NCI-H2107 (cell line): ENCODE results near the gene SLC26A3.

Experiments
- DNase-seq: peaks from one replicate; lab custom pipeline; 2025; lab: John Stamatoyannopoulos, UW

Gene SLC26A3

DNA sequence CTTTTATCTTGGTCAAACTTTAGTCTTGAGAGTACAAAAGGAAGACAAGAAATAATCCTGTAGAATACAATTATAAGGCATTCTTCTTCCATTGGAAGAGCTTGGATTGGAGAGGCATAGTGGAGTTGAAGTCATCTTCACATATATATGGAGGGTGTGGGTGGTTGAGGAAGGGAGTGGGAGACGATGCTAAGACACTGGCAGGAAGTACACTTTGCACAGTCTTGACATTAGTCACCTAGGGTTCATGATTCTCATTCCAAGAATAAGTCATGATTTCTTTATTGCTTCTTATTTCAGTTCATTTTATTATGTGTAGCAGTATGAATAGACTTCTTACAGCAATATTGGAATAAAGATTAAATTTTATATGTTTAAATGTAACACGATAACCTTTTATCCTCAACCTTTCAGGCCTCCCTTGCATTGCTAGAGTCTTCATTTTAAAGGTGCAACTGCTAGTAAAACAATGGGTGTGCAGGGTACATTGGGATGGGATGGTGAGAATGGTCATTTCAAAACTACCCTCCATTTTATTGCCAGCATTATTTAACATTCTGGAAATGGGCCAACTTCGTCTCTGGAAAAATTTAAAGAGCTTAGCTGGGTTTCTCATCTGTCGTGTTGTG, 12.3 kb upstream of the SLC26A3 start:
- no peak for DNase-seq

DNA sequence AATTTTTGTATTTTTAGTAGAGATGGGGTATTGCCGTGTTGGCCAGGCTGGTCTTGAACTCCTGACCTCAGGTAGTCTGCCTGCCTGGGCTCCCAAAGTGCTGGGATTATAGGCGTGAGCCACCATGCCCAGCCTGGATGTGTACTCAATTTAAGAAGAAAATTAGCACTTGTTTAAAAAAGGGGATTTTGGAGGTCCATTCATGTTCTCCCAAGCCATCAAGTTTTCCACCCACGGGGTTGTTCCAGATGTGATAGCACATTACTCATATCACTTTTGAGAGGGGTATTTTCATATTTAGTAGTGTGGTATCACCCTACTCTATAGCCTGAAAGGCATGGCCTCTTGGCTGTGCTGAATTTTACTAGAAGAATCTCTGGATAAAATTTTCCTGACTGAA, 10.5 kb upstream of the SLC26A3 start:
- no peak for DNase-seq

DNA sequence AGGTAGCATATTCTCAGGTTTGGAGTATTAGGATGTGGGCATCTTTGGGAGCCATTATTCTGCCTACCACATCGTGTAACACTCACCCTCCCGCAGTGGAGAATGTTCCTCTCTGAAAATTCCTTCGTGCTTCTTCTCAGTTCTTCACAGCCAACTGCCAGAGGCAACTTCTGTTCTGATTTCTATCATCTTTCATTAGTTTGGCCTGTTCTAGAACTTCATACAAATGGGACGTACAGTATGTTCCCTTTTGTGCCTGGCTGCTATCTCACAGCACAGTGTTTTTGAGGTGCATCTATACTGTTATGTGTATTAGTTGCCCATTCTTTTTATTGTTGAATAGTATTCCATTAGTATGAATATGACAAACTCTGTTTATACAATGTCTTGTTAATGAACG, 8.9 kb upstream of the SLC26A3 start:
- DNase-seq, result no peak

- no peak for DNase-seq
Observed at GRCh38 chr7:107810626-107811025, 7.6 kb upstream of the SLC26A3 start.

- DNase-seq, result no peak
Observed at GRCh38 chr7:107809179-107809578, 6.2 kb upstream of the SLC26A3 start.

- DNase-seq, result no peak
Observed at GRCh38 chr7:107799647-107800264, 3.3 kb downstream of the SLC26A3 start.

- no peak for DNase-seq
Observed at GRCh38 chr7:107792364-107792763, 10.7 kb downstream of the SLC26A3 start.

DNA sequence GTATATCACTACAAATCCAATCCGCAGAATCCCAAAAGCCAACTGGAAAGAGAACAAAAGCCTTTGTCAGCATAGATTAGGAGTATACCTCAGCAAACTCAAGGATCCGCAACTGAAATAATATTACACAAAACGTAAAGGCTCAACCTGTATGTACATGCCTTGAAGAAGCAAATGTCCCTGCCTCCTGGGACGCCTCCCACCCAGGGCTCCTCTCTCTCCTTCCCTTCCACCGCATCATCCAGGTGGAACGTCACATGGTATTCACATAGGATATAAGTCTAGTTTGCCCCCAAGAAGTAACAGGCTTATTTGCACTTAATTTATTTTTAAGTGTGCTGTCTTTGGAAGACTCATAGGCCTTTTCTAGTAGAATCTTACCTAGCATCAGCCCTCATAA, 13.4 kb downstream of the SLC26A3 start:
- DNase-seq, result no peak

DNA sequence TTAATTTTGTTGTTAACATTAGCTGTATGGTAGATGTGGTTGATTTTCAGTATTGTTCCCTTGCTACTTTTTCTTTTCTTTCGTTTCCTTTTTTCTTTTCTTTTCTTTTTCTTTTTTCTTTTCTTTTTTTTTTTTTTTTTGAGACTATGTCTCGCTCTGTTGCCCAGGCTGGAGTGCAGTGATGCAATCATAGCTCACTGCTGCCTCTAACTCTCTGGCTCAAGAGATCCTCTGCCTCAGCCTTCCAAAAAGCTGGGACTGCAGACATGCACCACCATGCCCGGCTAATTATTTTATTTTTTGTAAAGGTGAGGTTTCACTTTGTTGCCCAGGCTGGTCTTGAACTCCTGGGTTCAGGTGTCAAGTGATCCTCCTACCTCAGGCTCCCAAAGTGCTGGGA, 14.4 kb downstream of the SLC26A3 start:
- DNase-seq, result no peak

DNA sequence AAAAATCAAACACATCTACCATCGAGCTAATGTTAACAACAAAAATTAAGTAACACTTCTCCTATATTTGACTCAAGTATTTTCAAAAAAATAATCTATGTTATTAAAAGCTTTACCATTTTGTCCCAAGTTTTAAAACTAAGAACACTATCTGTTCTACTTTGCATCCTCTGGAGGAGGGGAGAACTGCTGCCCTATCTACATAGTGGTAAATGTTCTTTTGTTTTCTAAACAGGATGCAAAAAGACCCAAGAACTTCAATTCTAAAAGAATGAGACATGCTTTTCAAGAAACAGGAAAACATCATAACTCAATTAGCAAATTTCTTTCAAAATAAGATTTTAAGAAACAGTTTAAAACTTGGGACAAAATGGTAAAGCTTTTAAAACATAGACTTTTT, 14.8 kb downstream of the SLC26A3 start:
- no peak for DNase-seq

DNA sequence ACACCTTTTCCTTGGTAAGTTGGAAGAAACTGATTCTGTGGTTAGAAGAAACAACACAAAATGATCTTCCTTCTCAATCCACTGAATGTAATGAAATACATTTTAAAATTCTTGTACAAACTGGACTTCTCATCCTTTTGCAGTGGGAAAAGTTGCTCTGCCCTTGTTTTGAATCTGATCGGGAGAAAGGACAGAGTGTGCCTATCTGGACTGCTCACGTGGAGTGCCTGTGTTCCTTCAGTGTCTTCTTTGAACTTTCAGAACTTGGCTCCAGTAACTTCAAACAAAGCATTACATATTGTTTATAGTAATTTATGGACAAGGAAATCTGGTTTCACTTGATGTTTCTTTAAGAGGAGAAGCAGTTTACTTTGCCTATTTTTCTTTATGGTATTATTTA, 17.1 kb downstream of the SLC26A3 start:
- DNase-seq, result no peak

- no peak for DNase-seq
Observed at GRCh38 chr7:107785170-107785569, 17.9 kb downstream of the SLC26A3 start.

GRCh38 chr7:107783648-107784047, 19.4 kb downstream of the SLC26A3 start:
- DNase-seq, result no peak

- DNase-seq, result no peak
Observed at GRCh38 chr7:107782374-107782773, 20.6 kb downstream of the SLC26A3 start.

- DNase-seq, result no peak
Observed at GRCh38 chr7:107779647-107780099, 23.4 kb downstream of the SLC26A3 start.

DNA sequence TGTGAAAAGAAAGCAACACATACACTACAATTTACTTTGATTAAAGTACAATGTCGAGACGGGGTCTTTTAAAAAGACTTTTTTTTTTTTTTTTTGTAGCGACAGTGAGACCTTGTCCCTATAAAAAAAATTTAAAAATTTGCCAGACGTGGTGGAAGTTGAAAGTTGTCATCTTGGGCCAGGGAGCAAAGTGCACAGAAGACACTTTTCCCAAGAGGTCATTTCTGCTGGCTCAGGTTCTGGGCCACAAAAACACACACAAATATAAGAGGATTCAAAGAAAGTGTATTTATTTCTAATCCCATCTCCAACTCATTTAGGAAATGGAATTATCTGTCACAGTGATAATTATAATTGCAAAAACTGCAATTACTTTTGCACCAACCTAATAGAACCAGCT, 24.7 kb downstream of the SLC26A3 start:
- DNase-seq, result no peak

- DNase-seq, result no peak
Observed at GRCh38 chr7:107777702-107778101, 25.3 kb downstream of the SLC26A3 start.

GRCh38 chr7:107773027-107773426, 30.0 kb downstream of the SLC26A3 start:
- no peak for DNase-seq

- no peak for DNase-seq
Observed at GRCh38 chr7:107768263-107768662, 34.8 kb downstream of the SLC26A3 start.

DNA sequence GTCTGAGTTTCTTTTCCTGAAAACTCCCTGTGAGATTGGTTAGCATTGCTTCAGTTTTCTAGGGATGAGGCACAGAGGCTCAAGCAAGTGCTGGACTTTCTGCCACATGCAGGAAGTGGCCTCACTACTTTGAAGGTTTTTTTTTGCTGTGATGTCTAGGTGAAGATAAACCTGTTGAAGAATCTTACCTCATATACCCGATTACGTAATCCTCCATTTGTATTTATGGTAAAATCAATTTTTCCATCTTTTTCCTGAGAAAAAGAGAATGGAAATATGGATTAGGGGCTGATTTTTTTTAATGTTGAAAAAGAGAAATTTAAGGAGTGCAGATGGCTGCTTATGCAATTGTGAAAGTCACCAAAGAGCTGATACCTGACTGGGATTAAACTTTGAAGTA, 35.6 kb downstream of the SLC26A3 start:
- no peak for DNase-seq

DNA sequence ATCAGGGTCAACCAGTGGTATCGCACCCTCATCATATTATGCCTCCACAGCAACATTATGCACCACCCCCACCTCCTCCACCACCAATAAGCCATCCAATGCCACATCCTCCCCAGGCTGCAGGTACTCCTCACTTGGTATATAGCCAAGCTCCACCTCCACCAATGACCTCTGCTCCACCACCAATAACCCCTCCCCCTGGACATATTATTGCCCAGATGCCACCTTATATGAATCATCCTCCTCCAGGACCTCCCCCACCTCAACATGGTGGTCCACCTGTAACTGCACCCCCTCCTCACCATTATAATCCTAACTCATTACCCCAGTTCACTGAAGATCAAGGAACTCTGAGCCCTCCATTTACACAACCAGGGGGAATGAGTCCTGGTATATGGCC, 44.4 kb downstream of the SLC26A3 start:
- no peak for DNase-seq

DNA sequence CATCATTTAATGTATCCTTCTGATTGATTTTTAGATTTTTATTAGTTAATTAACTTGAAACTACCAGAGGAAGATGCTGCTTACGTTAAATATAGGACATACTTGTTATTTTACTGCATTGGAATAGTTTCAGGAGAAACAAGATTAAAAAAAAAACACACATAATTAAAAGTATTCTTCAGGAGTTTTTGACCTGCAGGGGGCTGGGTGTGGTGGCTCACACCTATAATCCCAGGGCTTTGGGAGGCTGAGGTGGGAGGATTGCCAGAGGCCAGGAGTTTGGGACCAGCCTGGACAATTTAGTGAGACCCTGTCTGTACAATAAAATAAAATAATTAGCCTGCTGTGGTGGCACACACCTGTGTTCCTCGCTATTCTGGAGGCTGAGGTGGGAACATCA, 48.4 kb downstream of the SLC26A3 start:
- DNase-seq, result no peak

GRCh38 chr7:107751113-107751512, 51.9 kb downstream of the SLC26A3 start:
- DNase-seq, result no peak

DNA sequence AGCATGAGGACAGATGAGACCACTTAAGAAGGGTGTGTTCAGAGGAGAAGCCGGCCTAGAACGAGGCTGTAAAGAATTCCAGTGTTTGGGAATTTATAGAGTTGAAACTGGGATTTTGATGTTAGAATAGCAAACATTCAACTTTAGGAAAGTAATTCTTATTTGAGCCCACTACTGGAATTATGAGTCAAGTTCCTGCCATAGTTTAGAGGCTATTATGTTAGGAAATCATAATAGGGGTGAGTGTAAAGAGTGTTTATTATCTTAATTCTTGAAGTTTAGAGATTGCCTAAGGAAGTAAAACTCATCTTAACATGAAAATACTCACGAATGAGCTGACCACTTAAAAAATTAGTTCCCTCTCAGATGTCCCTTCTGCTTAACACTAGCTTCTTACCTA, 57.0 kb downstream of the SLC26A3 start:
- no peak for DNase-seq
